Effector CD8-positive, alpha-beta T cell (primary cell): ENCODE measurements around the gene TEX26.

Experiments
- DNase-seq: peaks from one replicate; lab custom pipeline; 2025; lab: John Stamatoyannopoulos, UW
- total RNA-seq, 4 experiments: gene quantifications; one replicate each; lab custom pipeline; 2026; lab: John Stamatoyannopoulos, UW

TEX26 gene
- 0 reads per million in 4 experiments for total RNA-seq

DNA sequence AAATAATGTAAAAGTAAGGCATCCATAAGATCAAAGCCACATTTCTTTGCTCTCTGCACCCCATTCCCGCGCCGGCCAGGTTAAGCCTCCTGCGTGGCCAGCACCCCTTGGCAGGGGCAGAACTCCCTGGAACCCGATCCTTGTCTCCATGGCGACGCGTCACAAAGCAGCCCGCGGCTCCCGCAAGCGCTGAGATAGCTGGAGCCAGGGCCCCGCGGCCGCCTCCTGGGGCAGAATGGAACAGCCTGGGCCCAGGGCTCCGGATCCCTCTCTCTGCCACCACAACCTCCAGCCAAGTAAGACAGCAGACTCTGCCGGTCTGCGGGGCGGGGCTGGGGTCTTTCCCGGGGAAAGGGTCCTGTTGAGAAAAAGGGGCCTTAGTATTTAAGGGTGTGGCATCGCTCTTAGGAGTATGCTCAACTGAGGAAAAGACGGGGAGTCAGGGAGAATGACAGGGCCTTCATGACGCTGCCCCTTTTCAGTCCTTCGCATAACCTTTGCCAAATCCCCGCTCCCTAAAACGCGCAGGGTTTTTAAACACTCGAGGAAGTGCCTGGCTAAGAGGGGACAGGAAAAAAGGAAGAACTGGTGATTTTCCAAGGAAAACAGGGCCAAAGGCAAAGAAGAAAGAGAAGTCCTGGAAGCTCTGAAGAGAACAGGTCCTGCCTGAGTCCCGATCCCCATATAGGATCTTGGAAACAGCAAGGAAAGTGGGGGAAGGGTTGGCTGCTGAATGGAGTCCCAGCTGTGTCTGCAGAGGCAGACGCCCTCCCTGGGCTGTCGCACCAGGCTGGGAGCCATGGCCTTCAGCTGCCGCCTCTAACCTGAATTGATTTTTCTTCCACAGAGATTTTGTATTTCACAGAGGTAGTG lies at the start of gene TEX26:
Gene TEX26 (plus strand): TSS at position 176 of the 873 bp plus-strand sequence. CDS start 60 bp downstream, at position 236.
- DNase-seq: no peak

DNA sequence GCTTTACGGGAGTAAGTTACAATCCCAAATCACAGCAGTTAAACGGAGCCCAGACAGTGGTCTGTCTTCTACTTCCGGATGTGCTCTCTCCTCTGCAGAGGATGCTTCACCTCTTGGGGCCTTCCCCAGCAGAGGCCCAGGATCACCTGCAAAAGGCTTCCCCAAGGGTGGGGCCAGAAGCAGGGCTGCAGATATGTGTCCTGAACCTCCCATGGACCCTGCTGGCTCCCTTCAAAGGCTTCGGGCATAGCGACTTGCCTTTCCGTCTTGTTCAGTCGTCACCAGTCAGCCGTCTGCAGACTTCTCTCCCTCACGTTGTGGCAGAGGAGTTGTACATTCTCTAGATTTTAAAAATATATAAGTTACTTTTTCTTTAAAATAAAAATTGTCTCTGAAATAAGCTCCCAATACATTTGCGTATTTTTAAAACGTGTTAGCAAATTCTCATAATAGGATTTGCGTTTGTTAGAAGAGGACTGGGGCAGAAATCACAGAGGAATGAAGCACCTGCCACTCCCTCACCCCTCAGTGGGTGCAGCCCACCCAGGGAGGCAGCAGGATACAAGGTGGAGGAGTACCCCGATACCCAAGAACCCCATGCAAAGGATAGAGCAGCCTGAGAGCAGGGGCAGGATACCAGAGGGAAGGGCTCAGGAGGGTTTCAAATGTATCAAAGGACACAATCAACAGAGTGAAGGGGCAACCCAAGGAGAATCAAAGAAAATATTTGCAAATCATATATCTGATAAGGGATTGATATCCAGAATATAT lies 49.3 kb upstream of the TEX26 start:
- no peak for DNase-seq

DNA sequence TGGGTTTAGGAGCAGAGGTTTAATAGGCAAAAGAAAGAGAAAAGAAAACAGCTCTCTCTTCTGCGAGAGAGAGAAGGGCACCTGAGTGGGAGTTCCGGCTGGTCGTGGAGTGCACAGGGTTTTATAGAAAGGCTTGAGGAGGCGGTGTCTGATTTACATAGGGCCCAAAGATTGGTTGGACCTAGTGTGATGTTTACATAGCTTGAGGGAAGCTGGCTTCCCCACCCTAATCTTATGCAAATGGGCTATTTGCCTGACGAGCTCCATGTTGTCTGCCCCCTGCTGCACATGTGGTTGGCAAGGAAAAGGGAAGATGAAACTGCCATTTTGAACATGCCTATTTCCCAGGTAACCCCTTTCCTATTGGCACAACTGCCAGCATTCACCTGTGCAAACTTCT lies 47.9 kb upstream of the TEX26 start:
- DNase-seq: no peak

DNA sequence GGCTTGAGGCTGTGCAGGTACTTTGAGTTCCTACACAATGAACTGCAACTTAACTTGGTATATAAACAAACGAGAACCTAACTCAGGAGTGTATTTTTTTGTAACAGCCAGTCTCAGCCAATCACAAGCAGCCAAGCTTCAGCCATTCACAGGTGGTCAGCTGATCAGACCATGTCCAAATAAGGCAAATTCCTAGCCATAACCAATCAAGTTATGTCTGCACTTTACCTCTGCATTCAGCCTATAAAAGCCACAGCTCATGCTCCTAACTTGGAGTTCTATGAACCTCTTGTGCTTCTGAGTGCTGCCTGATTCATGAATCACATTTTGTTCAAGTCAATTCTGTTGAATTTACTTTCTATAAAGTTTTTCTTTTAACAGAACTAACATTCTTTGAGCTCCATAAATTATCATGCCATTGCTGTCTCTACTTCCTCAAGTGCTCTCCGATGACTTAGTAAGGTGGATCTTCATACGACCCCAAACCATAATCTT lies 43.2 kb upstream of the TEX26 start:
- DNase-seq: no peak

DNA sequence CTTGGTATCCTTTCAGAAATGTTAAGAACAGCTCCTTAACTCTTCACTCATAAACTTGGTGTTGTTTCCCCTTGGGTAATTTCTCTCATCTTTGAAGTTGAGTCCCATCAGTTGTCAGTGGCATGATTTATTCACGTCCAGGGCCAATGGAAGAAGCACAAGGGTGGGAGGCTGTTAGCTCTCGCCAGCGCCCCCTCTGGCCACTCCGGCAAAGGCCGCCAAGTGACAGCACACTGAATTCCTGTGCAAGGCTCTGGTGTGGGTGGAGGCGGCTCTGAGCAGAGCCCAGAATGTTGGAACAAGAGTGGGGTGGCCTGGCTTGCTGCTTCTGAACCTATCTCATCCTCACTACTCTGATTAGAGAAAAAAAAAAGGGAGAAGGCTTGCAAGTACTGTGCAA lies 39.5 kb upstream of the TEX26 start:
- no peak for DNase-seq

DNA sequence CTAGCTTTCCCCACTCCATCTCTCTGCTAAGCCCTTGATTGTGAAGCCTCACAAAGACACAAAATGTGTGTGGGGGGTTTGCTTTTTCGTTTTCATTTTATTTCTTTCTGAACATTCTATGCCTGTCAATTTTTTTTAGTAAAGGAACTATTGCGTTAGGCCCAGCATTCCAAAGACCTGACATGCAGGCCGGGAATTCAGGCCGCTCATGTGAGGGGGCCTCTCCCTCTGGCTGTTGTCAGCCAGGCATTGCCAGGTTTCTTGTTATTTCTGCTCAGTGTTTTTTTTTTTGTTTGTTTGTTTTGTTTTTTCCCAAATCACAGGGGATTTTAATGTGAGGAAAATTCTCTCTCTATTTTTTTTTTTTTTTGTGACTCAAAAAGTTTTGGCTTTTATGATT lies 36.7 kb upstream of the TEX26 start:
- no peak for DNase-seq

DNA sequence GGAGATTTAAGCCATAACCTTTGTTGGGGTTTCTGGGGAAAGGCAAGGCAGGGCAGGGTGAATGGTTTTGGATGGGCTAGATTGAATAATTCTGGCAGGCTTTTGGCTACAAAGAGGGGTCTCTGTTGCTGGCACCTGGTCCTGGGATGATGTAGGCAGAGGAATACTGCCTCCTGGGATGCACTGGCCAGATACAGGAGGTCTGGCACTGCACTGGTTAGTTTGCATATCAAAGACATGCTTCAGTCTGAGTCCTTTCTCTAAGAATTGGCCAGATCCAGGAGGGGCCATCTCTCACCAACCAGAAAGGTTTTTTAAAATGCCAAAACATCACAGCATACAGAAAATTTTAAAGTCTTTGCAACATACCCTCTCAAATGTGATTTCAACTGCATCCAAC lies 34.4 kb upstream of the TEX26 start:
- DNase-seq: no peak

DNA sequence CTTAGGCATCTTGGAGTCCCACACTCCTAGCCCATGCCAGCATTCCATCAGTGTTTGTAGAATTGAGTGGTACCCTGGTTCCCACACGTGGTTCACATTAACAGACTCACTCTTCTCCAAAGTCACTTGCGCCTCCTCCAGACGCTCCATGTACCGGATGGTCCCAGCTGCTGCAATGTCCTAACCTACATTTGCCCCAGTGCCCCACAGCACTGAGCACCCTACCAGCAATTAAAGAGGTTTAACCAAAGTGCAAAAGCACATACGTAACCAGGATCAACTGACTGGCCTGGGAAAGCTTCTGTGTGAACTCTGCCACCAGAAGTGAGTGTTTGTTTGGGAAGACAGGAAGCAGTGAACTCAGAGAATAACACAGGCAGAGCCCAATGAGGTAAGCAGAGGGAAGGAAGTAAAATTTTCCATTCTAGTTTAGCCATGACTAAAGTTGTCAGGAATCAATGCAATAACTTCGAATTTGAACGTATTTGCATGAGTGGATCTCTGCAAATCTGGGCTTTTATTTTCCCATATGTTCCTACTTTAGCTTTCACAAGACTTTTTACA lies 33.7 kb upstream of the TEX26 start:
- no peak for DNase-seq

DNA sequence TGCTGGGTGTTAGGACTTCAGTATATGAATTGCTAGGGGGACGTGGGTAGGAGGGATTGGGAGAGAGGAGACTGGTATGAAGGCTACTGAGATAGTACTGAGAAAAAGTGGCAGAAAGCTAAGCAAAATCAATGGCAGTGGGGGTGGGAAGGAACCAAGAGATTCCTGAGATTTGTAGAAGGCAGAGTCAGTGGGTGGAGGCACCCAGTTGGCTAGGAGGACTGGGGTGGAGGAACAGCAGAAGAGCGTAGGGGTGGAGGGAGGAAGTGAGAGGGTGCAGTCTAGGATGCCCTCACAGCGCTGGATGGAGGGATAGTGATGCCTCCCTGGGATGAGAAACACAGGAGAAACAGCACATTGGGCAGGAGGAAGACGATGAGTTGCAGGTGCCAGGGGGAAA lies 32.0 kb upstream of the TEX26 start:
- no peak for DNase-seq

DNA sequence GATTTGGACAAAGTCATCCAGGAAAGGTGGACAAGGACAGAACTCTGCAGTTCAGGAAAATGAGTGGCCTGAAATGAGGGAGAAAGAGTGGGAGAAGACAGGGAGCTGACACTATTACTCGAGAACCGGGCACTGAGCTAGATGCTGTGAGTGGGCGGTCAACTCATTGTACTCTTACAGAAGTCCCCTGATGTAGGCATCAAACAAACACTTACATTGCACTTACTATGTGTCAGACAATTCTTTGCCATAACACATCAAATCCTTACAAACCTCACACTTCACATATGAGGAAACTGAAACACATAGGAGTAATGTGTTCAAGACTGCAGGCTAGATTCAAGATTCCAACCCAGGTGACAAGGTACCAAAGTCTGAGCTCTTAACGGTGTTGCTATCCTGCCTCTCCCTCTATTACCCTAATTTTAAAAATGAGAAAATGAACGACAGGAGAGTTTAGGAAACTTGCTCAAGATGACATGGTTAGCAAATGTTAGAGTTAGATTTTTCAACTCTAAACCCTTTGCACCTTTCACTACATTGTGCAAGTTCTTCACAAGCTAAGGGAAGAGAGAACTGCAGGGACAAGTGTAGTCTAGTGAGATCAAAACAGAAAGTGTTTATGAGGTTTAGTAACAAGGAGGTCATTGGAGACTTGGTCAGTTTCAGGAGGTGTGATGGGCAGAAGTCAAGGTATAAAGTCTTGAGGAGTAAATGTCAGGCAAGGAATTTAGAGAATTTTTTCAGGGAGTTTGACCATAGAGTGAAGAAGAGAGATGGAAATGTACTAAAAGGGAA lies 31.3 kb upstream of the TEX26 start:
- no peak for DNase-seq

DNA sequence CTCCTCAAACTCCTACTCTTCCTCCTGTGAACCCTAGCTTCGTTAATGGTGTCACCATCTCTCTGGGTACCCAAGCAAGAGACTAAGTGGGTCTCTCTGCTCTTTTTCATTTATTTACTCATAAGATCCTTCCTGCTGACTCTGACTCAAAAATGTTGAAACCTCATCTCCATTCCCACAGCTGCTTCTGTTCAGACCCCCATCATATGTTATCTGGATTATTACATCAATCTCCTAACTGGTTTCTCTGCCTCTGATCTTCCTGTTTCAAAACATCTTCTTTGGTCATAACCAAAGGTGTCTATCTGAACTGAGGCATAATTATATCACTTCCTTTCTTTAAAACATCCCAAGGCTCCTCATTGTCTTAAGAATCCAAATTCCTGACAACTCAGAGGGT lies 28.4 kb upstream of the TEX26 start:
- no peak for DNase-seq

DNA sequence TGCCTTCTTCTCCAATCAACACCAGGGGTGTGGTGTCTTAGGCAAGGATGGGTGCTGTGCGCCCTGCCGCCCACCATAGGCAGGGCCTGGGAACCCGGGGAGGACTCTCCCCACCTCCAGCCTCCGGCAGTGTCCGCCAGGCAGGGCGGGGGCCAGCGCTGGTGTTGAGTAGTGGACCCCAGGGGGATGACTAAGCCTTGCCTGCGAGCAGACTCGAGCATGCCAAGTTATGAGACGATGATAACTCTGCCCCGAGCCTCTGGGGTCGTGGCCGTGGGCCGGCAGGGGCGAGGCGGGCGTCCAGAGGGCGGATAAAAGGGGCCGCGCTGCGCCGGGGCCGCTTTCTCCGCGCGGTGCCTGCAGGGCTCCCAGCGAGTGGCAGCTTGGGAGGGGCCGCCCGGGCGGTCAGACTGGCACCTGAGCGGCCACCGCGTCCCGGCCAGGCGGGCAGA lies 26.5 kb upstream of the TEX26 start, which contains the start of gene MEDAG:
Gene MEDAG (plus strand): TSS at position 340 of the 452 bp plus-strand sequence. CDS start 245 bp downstream, outside the sequence.
- no peak for DNase-seq

DNA sequence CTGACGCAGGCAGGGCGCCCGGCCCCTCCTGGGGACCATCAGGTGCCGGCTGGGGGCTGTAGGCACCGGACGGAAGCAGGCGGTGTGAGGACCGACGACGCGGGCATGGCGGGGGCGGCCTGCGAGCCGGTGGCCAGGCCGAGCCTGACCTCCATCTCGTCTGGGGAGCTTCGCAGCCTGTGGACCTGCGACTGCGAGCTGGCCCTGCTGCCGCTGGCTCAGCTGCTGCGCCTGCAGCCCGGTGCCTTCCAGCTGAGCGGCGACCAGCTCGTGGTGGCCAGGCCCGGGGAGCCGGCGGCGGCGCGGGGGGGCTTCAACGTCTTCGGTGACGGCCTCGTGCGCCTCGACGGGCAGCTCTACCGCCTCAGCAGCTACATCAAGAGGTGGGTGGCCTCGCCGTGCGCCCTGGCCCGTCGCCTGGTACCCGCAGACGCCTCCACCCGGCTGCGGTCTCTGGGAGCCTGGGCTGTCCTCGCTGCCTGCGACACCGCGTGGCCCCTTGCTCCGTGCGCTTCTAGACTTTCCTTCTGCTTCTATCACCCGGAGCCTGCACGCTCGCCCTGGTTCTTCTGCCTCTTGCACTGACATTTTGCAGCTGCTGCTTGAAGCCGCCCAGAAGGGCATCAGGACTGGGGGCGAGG lies 25.9 kb upstream of the TEX26 start:
- no peak for DNase-seq

DNA sequence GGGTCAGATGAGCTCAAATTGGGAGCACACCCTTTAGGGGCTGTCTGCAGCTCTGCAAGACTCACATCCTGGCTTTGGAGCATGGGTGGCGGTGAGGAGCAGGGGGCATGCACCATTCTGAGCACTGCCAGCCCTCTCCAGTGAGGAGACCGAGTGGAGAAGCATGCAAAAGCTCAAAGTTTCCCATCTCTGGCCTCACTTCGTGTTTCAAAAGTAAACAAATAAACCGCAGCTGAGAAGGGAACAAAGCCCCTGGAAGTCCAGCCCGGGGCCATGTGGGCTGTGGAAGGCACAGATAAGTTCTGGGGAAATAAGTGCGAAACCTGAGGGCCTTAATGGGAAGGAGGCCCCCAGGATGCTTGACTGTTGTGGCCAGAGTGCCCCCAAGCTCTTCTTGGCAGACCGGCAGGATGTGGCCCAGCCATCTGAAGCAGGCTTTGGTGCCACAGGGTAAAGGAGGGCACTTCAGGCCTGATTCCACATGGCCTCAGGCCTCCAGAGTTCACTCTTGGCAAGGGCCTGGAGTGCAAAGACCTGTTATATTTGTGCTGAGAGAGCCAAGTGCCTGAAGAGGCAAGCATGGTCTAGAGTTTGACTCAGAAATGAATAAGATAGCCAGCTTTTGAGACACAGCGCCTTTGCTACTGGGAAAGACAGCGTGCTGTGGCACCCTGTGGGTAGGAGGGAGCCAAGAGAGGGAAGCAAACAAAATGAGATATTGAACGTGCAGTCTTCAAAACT lies 25.2 kb upstream of the TEX26 start:
- no peak for DNase-seq

DNA sequence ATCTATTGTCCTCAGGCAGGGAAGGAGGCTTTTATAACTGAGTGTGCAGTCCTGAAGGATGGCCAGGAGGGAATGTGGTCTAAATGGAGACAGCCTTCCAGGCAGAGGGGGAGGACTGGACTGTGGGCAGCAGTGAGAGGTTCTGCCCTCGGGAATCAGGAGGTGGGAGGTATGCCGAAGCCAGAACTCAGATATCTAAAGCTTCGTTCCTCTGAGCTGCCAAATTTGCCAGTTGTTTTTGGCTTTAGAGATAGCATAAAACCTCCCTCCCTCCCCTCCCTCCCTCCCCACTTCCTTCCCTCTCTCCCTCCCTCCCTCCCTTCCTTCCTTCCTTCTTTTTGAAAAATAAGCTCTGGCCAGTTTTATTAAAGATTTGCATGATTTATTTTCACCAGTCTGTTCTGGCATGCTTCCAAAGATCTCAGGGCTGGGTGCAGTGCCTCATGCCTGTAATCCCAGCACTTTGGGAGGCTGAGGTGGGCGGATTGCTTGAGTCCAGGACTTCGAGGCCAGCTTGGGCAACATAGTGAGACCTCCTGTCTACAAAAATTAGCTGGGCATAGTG lies 24.0 kb upstream of the TEX26 start:
- DNase-seq: no peak

DNA sequence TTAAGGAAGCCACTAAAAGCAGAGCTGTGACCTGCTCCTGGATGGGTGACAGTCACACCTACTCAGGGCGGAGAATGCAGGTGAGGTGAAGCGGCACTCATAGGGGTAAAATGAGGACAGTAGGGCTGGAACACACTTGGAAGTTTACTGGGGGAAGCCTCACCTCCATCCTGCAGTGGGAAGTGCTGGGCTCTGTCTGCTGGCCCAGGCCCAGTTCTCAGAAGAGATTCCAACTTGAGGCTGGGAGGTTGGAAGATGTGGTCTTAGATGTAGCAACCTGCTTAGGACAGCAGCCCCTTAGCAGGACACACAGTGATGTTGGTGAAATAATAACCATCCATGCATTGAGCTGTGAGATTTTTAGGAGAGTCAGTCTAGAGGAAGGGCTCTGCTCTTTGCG lies 21.8 kb upstream of the TEX26 start:
- DNase-seq: no peak

DNA sequence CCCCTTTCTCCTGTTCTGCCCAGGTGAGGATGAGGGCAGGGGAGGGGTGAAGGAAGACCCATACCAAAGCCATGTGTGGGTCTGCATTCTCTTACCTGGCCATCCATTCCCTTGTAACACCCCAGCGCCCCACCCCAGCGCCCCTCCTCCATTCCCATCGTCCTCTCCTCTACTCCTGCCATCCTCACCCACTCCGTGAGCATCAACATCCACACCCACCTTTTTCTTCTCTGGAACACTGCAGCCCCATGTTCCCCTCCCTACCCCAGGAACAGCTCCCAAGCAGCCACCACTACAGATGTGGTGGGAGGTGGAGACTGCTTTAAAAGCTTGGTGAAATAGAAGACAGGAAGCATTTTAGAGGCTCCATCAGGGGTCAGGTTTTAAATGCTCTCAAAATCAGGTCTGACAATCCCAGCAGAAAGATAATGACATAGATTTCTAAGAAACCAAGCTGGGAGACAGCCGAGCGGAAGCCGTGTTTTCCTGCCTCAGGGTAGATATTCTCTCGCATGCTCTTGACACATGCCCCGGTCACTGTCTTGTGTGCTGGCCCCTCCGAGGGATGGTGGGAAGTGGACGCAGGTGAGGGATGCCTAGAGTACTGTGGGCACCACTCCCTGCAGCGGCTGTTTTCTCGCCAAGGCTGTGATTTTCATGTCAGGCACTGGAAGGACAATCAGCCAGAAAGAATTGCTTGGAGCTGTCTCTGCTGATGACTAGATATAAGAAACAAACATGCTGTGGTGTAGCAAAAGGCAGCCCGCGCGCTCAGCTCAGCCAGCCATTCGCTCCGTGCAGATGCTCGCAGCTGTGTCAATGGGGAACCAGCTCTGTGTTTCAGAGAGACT lies 16.5 kb upstream of the TEX26 start:
- DNase-seq: no peak

DNA sequence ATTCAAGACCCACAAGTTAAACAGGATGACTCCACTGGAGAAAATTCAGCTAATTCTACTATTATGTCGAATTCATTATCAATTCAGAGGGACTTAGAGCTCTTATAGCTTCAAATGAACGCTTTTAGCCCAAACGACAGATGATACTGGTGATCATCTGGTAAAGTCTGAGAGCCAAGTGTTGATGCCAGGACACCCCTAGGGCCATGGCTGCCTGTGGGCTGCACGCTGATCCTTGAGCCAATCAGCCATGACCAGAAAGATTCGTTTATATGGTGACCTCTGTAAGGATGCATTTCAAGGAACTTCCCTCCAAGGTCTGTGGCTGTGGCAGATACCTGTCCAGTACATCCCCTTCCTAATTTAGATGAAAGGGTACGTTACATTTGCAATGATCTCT lies 15.5 kb upstream of the TEX26 start:
- no peak for DNase-seq
